Liver (tissue), 9 donors: ENCODE results near the gene OLR1. TPM values are rescaled to one million over a fixed set of nuclear protein-coding genes. Genes with fewer than 3 reads are reported as not detected.

Experiments
- DNase-seq: peaks from one replicate; pipeline ENCODE4 v3.0.0-alpha.2; 2017; ENCODE audit warnings: low spot score
- H3K27ac ChIP-seq, 2 donors: one replicate each; pipeline ENCODE4 v1.7.0; 2013; ENCODE audit warnings: inconsistent platforms in 2 of 2, low read length in 2 of 2, control low read depth in 1 of 2, low read depth in 1 of 2, mild to moderate bottlenecking in 1 of 2
- H3K27me3 ChIP-seq, 4 donors: one replicate each; pipeline versions ENCODE4 v1.6.1 to v1.7.0; 2013; ENCODE audit warnings: low read length in 3 of 4, inconsistent platforms in 1 of 4, mild to moderate bottlenecking in 1 of 4, moderate library complexity in 1 of 4; ENCODE audit not compliant: control insufficient read depth in 4 of 4, insufficient read depth in 4 of 4
- H3K36me3 ChIP-seq, 4 donors: one replicate each; pipeline versions ENCODE4 v1.6.1 to v1.7.0; 2013; ENCODE audit warnings: low read length in 3 of 4, mild to moderate bottlenecking in 3 of 4, low read depth in 1 of 4, moderate library complexity in 1 of 4; ENCODE audit not compliant: control insufficient read depth in 4 of 4, insufficient read depth in 3 of 4
- H3K4me1 ChIP-seq, 4 donors: one replicate each; pipeline versions ENCODE4 v1.6.1 to v1.7.0; 2013; ENCODE audit warnings: low read length in 3 of 4, mild to moderate bottlenecking in 3 of 4, moderate library complexity in 1 of 4; ENCODE audit not compliant: control insufficient read depth in 4 of 4, insufficient read depth in 4 of 4
- H3K4me3 ChIP-seq, 3 donors: one replicate each; pipeline versions ENCODE4 v1.6.1 to v1.7.0; 2013; ENCODE audit warnings: low read length in 3 of 3, control low read depth in 1 of 3, low read depth in 1 of 3, mild to moderate bottlenecking in 1 of 3
- H3K9ac ChIP-seq, 2 donors: one replicate each; pipeline ENCODE4 v1.7.0; 2013; ENCODE audit warnings: low read length in 2 of 2, mild to moderate bottlenecking in 2 of 2, moderate library complexity in 2 of 2, control low read depth in 1 of 2, low read depth in 1 of 2
- H3K9me3 ChIP-seq, 4 donors: one replicate each; pipeline versions ENCODE4 v1.6.1 to v1.7.0; 2013; ENCODE audit warnings: low read length in 3 of 4; ENCODE audit not compliant: control insufficient read depth in 4 of 4
- ATF3 ChIP-seq: IDR thresholded peaks from 2 replicates; pipeline ENCODE4 v1.6.1; 2016; ENCODE audit warnings: antibody characterized with exemption
- CTCF ChIP-seq: fragments of 150-350 bp; IDR thresholded peaks from 2 replicates; pipeline ENCODE4 v1.5.1; 2017; ENCODE audit warnings: improper control_type of control experiment, low read depth, low read length; ENCODE audit not compliant: missing input control
- EGR1 ChIP-seq, 2 donors: IDR thresholded peaks; 2 replicates each; pipeline ENCODE4 v1.6.1; 2016 to 2018; ENCODE audit warnings: antibody characterized with exemption in 2 of 2, low read depth in 2 of 2
- FOXA1 ChIP-seq: IDR thresholded peaks from 2 replicates; pipeline ENCODE4 v1.6.1; 2016; ENCODE audit warnings: antibody characterized with exemption
- FOXA2 ChIP-seq: IDR thresholded peaks from 2 replicates; pipeline ENCODE4 v1.6.1; 2016; ENCODE audit warnings: antibody characterized with exemption
- GABPA ChIP-seq, 2 donors: IDR thresholded peaks in 1 of 2; conservative IDR thresholded peaks in 1 of 2; 2 replicates each; pipeline ENCODE4 v1.6.1; 2016; ENCODE audit warnings: antibody characterized with exemption in 2 of 2, mild to moderate bottlenecking in 1 of 2, moderate library complexity in 1 of 2
- HNF4A ChIP-seq, 2 donors: conservative IDR thresholded peaks; 2 replicates each; pipeline ENCODE4 v1.6.1; 2016; ENCODE audit warnings: antibody characterized with exemption in 2 of 2, mild to moderate bottlenecking in 2 of 2
- JUND ChIP-seq, 2 donors: IDR thresholded peaks; 2 replicates each; pipeline ENCODE4 v1.6.1; 2016; ENCODE audit warnings: antibody characterized with exemption in 2 of 2
- MAX ChIP-seq: IDR thresholded peaks from 2 replicates; pipeline ENCODE4 v1.6.1; 2016; ENCODE audit warnings: antibody characterized with exemption
- NR2F2 ChIP-seq: IDR thresholded peaks from 2 replicates; pipeline ENCODE4 v1.6.1; 2016; ENCODE audit warnings: antibody characterized with exemption
- RAD21 ChIP-seq, 2 donors: IDR thresholded peaks; 2 replicates each; pipeline ENCODE4 v1.6.1; 2016; ENCODE audit warnings: antibody characterized with exemption in 2 of 2, mild to moderate bottlenecking in 2 of 2
- REST ChIP-seq: IDR thresholded peaks from 2 replicates; pipeline ENCODE4 v1.6.1; 2016; ENCODE audit warnings: antibody characterized with exemption, mild to moderate bottlenecking
- SP1 ChIP-seq: IDR thresholded peaks from 2 replicates; pipeline ENCODE4 v1.6.1; 2018; ENCODE audit warnings: antibody characterized with exemption, mild to moderate bottlenecking
- TAF1 ChIP-seq: conservative IDR thresholded peaks from 2 replicates; pipeline ENCODE4 v1.6.1; 2016; ENCODE audit warnings: antibody characterized with exemption, mild to moderate bottlenecking
- YY1 ChIP-seq: IDR thresholded peaks from 2 replicates; pipeline ENCODE4 v1.6.1; 2016; ENCODE audit warnings: antibody characterized with exemption, mild to moderate bottlenecking
- ZBTB33 ChIP-seq: IDR thresholded peaks from 2 replicates; pipeline ENCODE4 v1.6.1; 2016; ENCODE audit warnings: antibody characterized with exemption
- WGBS: extraction: QIAGEN DNeasy Blood & Tissue Kit; methylation state at CpG from one replicate; pipeline ENCODE4 v1.1.7; 2013; 5-methylcytosine and 5-hydroxymethylcytosine counted together
- polyA plus RNA-seq, 2 donors: library from polyadenylated mRNA; stranded (reverse) in 1 of 2; unstranded in 1 of 2; fragments of 200-250 nt in 1 of 2; fragments of >200 nt in 1 of 2; fragmentation: Nextera tagmentation in 1 of 2; extraction: Ambion mirVana in 1 of 2; gene quantifications; one replicate each; pipeline versions ENCODE4 v1.2.1 to v1.2.3, GENCODE V29; 2013 to 2015
- total RNA-seq, 2 donors: library from RNA; depleted of rRNA; stranded (reverse); fragments of >200 nt; gene quantifications; one replicate each; pipeline ENCODE4 v1.2.3, GENCODE V29; 2014
- donor health status: healthy.
- donor health status: healthy.
- donor health status: healthy.
- donor health status: healthy.
- donor health status: healthy.

The OLR1 gene
- total and polyA plus RNA-seq, 4 donors = 0.13 to 0.37 TPM; not detected in 2

GRCh38 chr12:10130042-10130441 lies 41.9 kb downstream of the OLR1 start, which contains the start of gene CLEC7A:
Gene CLEC7A (minus strand): TSS chr12:10130199. CDS start chr12:10130082, 117 bp downstream.
- peak within 1 kb of the TSS in 1 of 3 donors; percentile 17 for H3K4me3 ChIP-seq
- H3K9ac ChIP-seq = peak within 1 kb of the TSS in 1 of 2 donors; percentile 69
- TF ChIP-seq ATF3 (no peak), FOXA1 (no peak), GABPA (IDR thresholded peaks at IDR 0.05 in 1 of 2, conservative IDR thresholded peaks at IDR 0.05 in 1 of 2) (no peak), CTCF (no peak), REST (no peak), RAD21 (IDR thresholded peaks at IDR 0.05) (no peak), FOXA2 (no peak), ZBTB33 (no peak), HNF4A (conservative IDR thresholded peaks at IDR 0.05) (no peak), NR2F2 (no peak), MAX (no peak), TAF1 (no peak), EGR1 (IDR thresholded peaks at IDR 0.05; ENCODE audit: low read depth in 2 of 2) (no peak), JUND (IDR thresholded peaks at IDR 0.05) (no peak), SP1 (no peak), YY1 (no peak)
- peaks cover 0 to 4% (median 0%) of the 10 kb centered on the region in 4 donors for H3K27me3 ChIP-seq
- DNase-seq = no peak
- H3K4me1 ChIP-seq = no peaks in the 10 kb centered on the region
- 72% methylated on average over 1 of the region's 1 CpG for WGBS
- H3K36me3 ChIP-seq = no peaks in the 10 kb centered on the region
- peak within 1 kb of the TSS; percentile 33 to 46 for H3K27ac ChIP-seq
- no peaks in the 10 kb centered on the region for H3K9me3 ChIP-seq

GRCh38 chr12:10128687-10129086 lies 43.2 kb downstream of the OLR1 start:
- Histone ChIP-seq H3K4me3 (no peak overlapping the region), H3K36me3 (no peaks in the 10 kb centered on the region), H3K9me3 (no peaks in the 10 kb centered on the region), H3K9ac (peak overlapping the region in 1 of 2 donors; percentile 69), H3K27ac (peak overlapping the region in 1 of 2 donors; percentile 46), H3K27me3 (peaks cover 0 to 4% (median 0%) of the 10 kb centered on the region in 4 donors), H3K4me1 (no peaks in the 10 kb centered on the region)
- WGBS = 68% methylated on average over 5 of the region's 5 CpGs
- DNase-seq = no peak
- TF ChIP-seq MAX (no peak), TAF1 (peak; percentile 45), EGR1 (IDR thresholded peaks at IDR 0.05; ENCODE audit: low read depth in 2 of 2) (peak in 1 of 2 donors; percentile 18)
